NCI-H1092 treated with DMSO at 0.1 percent for 48 hours (cell line): Measurements from ENCODE around the gene SMIM1.

Experiments used
- DNase-seq: peaks from one replicate; lab custom pipeline; 2025; lab: John Stamatoyannopoulos, UW

SMIM1 gene

GRCh38 chr1:3777078-3777547, 4.6 kb downstream of the SMIM1 start:
- no peak for DNase-seq

GRCh38 chr1:3777647-3778589, 5.4 kb downstream of the SMIM1 start:
- no peak for DNase-seq

- DNase-seq: no peak
These were observed 6.2 kb downstream of the SMIM1 start for GRCh38 chr1:3778590-3779264.

- DNase-seq: no peak
These were observed 6.8 kb downstream of the SMIM1 start for GRCh38 chr1:3779265-3779911.

- no peak for DNase-seq
These were observed 7.4 kb downstream of the SMIM1 start for GRCh38 chr1:3779912-3780416.

- no peak for DNase-seq
These were observed 8.4 kb downstream of the SMIM1 start for GRCh38 chr1:3780901-3781300.

- DNase-seq: no peak
These were observed 11.3 kb downstream of the SMIM1 start for GRCh38 chr1:3783651-3784474.

GRCh38 chr1:3785045-3785444, 12.5 kb downstream of the SMIM1 start:
- DNase-seq: no peak

GRCh38 chr1:3785456-3786157, 13.1 kb downstream of the SMIM1 start:
- DNase-seq: no peak

GRCh38 chr1:3786468-3787348, 14.2 kb downstream of the SMIM1 start:
- no peak for DNase-seq

- DNase-seq: no peak
These were observed 14.8 kb downstream of the SMIM1 start for GRCh38 chr1:3787349-3787715.

GRCh38 chr1:3787745-3788605, 15.4 kb downstream of the SMIM1 start:
- no peak for DNase-seq

GRCh38 chr1:3788756-3789420, 16.3 kb downstream of the SMIM1 start:
- no peak for DNase-seq

- DNase-seq: no peak
These were observed 17.1 kb downstream of the SMIM1 start for GRCh38 chr1:3789421-3790300.

- no peak for DNase-seq
These were observed 18.0 kb downstream of the SMIM1 start for GRCh38 chr1:3790500-3790923.

- no peak for DNase-seq
These were observed 18.4 kb downstream of the SMIM1 start for GRCh38 chr1:3790952-3791351.

GRCh38 chr1:3795453-3796214, 23.1 kb downstream of the SMIM1 start:
- DNase-seq: no peak
